MM.1S (cell line): ENCODE data around the gene ODC1.

Experiments
- DNase-seq: peaks from one replicate; pipeline ENCODE4 v3.0.0-alpha.2; 2015
- H2AFZ ChIP-seq: fragments of 300-600 bp; sonication (generic); 2 replicates; pipeline ENCODE4 v1.6.0; 2016; ENCODE audit warnings: antibody characterized with exemption, low read length
- H3F3A ChIP-seq: fragments of 300-600 bp; sonication (generic); 2 replicates; pipeline ENCODE4 v1.6.1; 2016; ENCODE audit warnings: mild to moderate bottlenecking, antibody characterized with exemption, low read length, moderate library complexity, mixed read lengths; ENCODE audit not compliant: insufficient read depth
- H3K27ac ChIP-seq: fragments of 300-600 bp; sonication (generic); 2 replicates; pipeline ENCODE4 v1.5.1; 2016; ENCODE audit warnings: mild to moderate bottlenecking, low read length
- H3K27me3 ChIP-seq: fragments of 300-600 bp; sonication (generic); replicated peaks from 2 replicates; pipeline ENCODE4 v1.6.0; 2016; ENCODE audit warnings: low read length; ENCODE audit not compliant: insufficient read depth
- H3K36me3 ChIP-seq: fragments of 300-600 bp; sonication (generic); replicated peaks from 2 replicates; pipeline ENCODE4 v1.6.1; 2016; ENCODE audit warnings: mild to moderate bottlenecking, low read length, mixed read lengths; ENCODE audit not compliant: insufficient read depth
- H3K4me1 ChIP-seq: fragments of 300-600 bp; sonication (generic); 2 replicates; pipeline ENCODE4 v1.6.1; 2016; ENCODE audit warnings: low read length, mixed read lengths
- H3K4me2 ChIP-seq: fragments of 300-600 bp; sonication (generic); 2 replicates; pipeline ENCODE4 v1.6.0; 2016; ENCODE audit warnings: low read depth, low read length
- H3K4me3 ChIP-seq: fragments of 300-600 bp; sonication (generic); 2 replicates; pipeline ENCODE4 v1.5.1; 2016; ENCODE audit warnings: low read length, mixed read lengths
- H3K79me2 ChIP-seq: fragments of 300-600 bp; sonication (generic); 2 replicates; pipeline ENCODE4 v1.6.1; 2016; ENCODE audit warnings: mixed run types, low read length, mixed read lengths
- H3K9ac ChIP-seq: fragments of 300-600 bp; sonication (generic); 2 replicates; pipeline ENCODE4 v1.6.1; 2016; ENCODE audit warnings: low read length, mixed read lengths
- H3K9me2 ChIP-seq: fragments of 300-600 bp; sonication (generic); replicated peaks from 2 replicates; pipeline ENCODE4 v1.6.1; 2016; ENCODE audit warnings: mild to moderate bottlenecking, low read length, mixed read lengths; ENCODE audit not compliant: insufficient read depth
- H3K9me3 ChIP-seq: fragments of 300-600 bp; sonication (generic); replicated peaks from 2 replicates; pipeline ENCODE4 v1.6.1; 2016; ENCODE audit warnings: mild to moderate bottlenecking, low read length, mixed read lengths; ENCODE audit not compliant: insufficient read depth
- H4K20me1 ChIP-seq: fragments of 300-600 bp; sonication (generic); 2 replicates; pipeline ENCODE4 v1.6.1; 2016; ENCODE audit warnings: mild to moderate bottlenecking, low read length, moderate library complexity, mixed read lengths; ENCODE audit not compliant: insufficient read depth
- EZH2 ChIP-seq: fragments of 300-600 bp; sonication (generic); optimal IDR thresholded peaks from 2 replicates; pipeline ENCODE3; 2017; ENCODE audit warnings: low read depth, mild to moderate bottlenecking, antibody characterized with exemption, low read length, mixed read lengths
- EZH2phosphoT487 ChIP-seq: fragments of 300-600 bp; sonication (generic); IDR thresholded peaks from 2 replicates; pipeline ENCODE4 v1.6.1; 2018; ENCODE audit warnings: antibody characterized with exemption, low read length
- TF ChIP-seq, protein P1 (sequence below): fragments of 300-600 bp; sonication (generic); IDR thresholded peaks from 2 replicates; pipeline ENCODE4 v1.5.1; 2016; ENCODE audit warnings: antibody characterized with exemption, low read length, mixed read lengths

Gene ODC1

DNA sequence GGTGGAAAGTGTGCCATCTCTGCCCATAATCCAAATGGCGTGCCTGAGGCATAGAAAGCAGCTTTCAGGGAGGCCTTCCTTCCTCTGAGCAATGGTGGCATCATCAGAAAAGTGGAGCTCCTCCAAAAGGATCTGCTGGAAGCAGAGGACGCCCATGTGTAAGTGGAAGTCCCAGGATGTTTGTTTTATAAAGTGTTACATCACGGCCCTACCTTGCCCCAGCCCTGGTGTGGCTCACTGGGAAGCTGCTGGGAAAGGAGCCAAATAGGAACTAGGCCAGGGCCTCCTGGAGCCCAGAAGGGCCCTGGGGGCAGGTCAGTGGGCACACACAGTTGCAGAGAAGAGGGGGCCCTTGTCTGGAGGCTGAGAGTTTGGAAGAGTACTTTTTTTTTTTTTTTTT, 4.2 kb upstream of the ODC1 start:
- DNase-seq: no peak
- Histone ChIP-seq H3K9ac (no peak overlapping the region), H3K9me2 (no peaks in the 10 kb centered on the region), H2AFZ (no peak overlapping the region), H4K20me1 (peaks cover 3% of the 10 kb centered on the region; the same call in 1 of the 2 replicates), H3K4me1 (peaks cover 6% of the 10 kb centered on the region), H3F3A (peaks cover 7% of the 10 kb centered on the region), H3K36me3 (no peaks in the 10 kb centered on the region), H3K4me3 (no peak overlapping the region), H3K27me3 (no peaks in the 10 kb centered on the region), H3K79me2 (peaks cover 5% of the 10 kb centered on the region), H3K4me2 (no peak overlapping the region), H3K9me3 (no peaks in the 10 kb centered on the region), H3K27ac (no peak overlapping the region)
- TF ChIP-seq EZH2phosphoT487 (no peak), EZH2 (no peak)
- TF ChIP-seq, protein P1, sequence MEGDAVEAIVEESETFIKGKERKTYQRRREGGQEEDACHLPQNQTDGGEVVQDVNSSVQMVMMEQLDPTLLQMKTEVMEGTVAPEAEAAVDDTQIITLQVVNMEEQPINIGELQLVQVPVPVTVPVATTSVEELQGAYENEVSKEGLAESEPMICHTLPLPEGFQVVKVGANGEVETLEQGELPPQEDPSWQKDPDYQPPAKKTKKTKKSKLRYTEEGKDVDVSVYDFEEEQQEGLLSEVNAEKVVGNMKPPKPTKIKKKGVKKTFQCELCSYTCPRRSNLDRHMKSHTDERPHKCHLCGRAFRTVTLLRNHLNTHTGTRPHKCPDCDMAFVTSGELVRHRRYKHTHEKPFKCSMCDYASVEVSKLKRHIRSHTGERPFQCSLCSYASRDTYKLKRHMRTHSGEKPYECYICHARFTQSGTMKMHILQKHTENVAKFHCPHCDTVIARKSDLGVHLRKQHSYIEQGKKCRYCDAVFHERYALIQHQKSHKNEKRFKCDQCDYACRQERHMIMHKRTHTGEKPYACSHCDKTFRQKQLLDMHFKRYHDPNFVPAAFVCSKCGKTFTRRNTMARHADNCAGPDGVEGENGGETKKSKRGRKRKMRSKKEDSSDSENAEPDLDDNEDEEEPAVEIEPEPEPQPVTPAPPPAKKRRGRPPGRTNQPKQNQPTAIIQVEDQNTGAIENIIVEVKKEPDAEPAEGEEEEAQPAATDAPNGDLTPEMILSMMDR: no peak

DNA sequence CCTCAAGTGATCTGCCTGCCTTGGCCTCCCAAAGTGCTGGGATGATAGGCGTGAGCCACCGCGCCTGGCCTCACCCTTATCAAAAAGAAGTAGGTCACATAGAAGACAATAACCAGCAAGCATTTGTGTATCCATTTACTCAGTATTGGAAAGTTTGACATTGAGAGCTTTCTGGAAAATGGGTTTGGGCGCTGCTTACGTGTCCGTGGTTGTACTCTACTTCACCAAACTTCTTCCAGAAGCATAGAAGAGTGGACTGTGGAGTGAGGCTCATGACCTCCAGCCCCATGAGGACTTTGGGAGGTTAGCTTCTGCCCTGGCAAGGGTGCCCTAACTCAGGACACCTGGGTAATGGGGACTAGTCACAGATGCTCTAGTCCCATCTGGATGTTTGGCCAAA, 3.7 kb upstream of the ODC1 start:
- H3K9me2 ChIP-seq: no peaks in the 10 kb centered on the region
- TF ChIP-seq EZH2phosphoT487 (no peak), EZH2 (no peak)
- TF ChIP-seq, protein P1: no peak
- no peak overlapping the region for H3K9ac ChIP-seq
- H3K4me1 ChIP-seq: peaks cover 6% of the 10 kb centered on the region
- no peak for DNase-seq
- H3K4me3 ChIP-seq: no peak overlapping the region
- H3K9me3 ChIP-seq: no peaks in the 10 kb centered on the region
- peaks cover 10% of the 10 kb centered on the region for H3K79me2 ChIP-seq
- H3K27ac ChIP-seq: no peak overlapping the region
- H3F3A ChIP-seq: peaks cover 12% of the 10 kb centered on the region
- H4K20me1 ChIP-seq: peaks cover 7% of the 10 kb centered on the region; the same call in 1 of the 2 replicates
- no peaks in the 10 kb centered on the region for H3K27me3 ChIP-seq
- no peak overlapping the region for H3K4me2 ChIP-seq
- no peak overlapping the region for H2AFZ ChIP-seq
- H3K36me3 ChIP-seq: no peaks in the 10 kb centered on the region; the same call in 1 of the 2 replicates

GRCh38 chr2:10449838-10450691, 1.9 kb upstream of the ODC1 start:
- no peak overlapping the region for H3K9ac ChIP-seq
- TF ChIP-seq EZH2 (no peak), EZH2phosphoT487 (no peak)
- TF ChIP-seq, protein P1: no peak
- H3K4me3 ChIP-seq: no peak overlapping the region
- H3K9me3 ChIP-seq: no peaks in the 10 kb centered on the region
- peaks cover 28% of the 10 kb centered on the region for H3K79me2 ChIP-seq
- peaks cover 2% of the 10 kb centered on the region for H3K36me3 ChIP-seq
- no peak overlapping the region for H3K4me2 ChIP-seq
- H2AFZ ChIP-seq: no peak overlapping the region
- H3K27ac ChIP-seq: no peak overlapping the region
- peaks cover 15% of the 10 kb centered on the region for H4K20me1 ChIP-seq
- no peaks in the 10 kb centered on the region for H3K27me3 ChIP-seq
- peaks cover 30% of the 10 kb centered on the region for H3F3A ChIP-seq
- DNase-seq: no peak
- peaks cover 8% of the 10 kb centered on the region for H3K4me1 ChIP-seq
- no peaks in the 10 kb centered on the region for H3K9me2 ChIP-seq
